ENCODE data around the gene MT2A.

MT2A gene

GRCh38 chr16:56636616-56637413 lies 28.4 kb downstream of the MT2A start:
- TF ChIP-seq CREB1 (IDR thresholded peaks at IDR 0.05; ENCODE audit: low read depth) = no peak
- TF ChIP-seq TCF12 (IDR thresholded peaks at IDR 0.05; ENCODE audit: low read depth) = no peak
- TF ChIP-seq RAD21 (IDR thresholded peaks at IDR 0.05; ENCODE audit: low read depth) = no peak

DNA sequence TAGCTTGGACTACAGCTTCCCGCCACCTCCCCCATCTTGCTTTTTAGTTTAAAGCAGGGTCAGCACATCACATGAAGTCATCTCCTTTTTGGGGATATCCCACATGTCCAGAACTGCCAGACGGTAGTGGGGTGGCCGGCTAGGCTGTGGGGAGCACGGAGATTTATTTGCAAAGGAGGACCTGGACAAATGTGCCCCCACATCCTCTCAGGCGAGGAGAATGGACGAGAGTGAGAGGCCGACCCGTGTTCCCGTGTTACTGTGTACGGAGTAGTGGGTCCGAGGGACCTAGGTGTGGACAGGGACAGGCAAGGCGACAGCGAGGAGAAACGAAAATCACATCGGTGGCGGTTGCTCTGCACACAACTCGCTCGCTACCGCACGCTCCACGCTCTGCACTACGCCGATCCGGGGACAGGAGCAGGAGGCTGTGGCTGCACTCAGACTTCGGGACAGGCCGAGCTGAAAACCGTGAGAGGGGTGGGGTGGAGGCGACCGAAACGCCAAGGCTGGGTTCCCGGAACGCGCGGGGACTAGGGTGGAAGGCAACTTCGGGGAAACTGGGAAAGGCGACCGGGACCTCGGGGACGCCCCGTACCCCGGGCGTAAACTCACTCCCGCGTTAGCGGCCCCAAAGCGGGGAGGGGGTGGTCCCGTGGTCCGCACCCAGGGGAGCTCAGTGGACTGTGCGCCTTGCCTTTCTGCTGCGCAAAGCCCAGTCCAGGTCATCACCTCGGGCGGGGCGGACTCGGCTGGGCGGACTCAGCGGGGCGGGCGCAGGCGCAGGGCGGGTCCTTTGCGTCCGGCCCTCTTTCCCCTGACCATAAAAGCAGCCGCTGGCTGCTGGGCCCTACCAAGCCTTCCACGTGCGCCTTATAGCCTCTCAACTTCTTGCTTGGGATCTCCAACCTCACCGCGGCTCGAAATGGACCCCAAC lies 29.7 kb downstream of the MT2A start, which contains the start of gene MT1A:
TSS of gene MT1A (plus strand) at position 853 of the 937 bp plus-strand sequence. CDS start at position 926, 73 bp downstream.
- TF ChIP-seq, protein P1, sequence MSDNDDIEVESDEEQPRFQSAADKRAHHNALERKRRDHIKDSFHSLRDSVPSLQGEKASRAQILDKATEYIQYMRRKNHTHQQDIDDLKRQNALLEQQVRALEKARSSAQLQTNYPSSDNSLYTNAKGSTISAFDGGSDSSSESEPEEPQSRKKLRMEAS (IDR thresholded peaks at IDR 0.05) = no peak
- no peak for TF ChIP-seq CREB1 (IDR thresholded peaks at IDR 0.05; ENCODE audit: low read depth)
- no peak for TF ChIP-seq YY1 (IDR thresholded peaks at IDR 0.05; ENCODE audit: low read depth)
- no peak for TF ChIP-seq TAF1 (IDR thresholded peaks at IDR 0.05; ENCODE audit: low read depth)
- no peak for TF ChIP-seq FOXM1 (IDR thresholded peaks at IDR 0.05; ENCODE audit: borderline replicate concordance, low read depth)
- TF ChIP-seq EGR1 (IDR thresholded peaks at IDR 0.05) = no peak
- no peak for TF ChIP-seq TEAD4 (IDR thresholded peaks at IDR 0.05)

DNA sequence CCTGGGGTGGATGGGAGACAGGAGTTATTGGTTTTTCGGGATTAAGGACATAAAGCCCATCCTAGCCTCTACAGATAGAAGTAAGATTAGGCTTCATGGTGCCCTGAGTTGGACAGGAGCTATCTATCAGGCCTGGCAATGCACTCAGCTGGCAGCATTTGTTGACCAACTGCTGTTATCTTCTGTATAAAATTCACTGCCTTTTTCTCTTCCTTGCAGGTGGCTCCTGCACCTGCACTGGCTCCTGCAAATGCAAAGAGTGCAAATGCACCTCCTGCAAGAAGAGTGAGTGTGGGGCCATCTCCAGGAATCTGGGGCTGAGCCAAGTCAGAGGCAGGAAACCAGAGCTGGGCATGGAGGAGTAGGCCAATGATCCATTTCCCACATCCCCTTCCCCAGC lies 30.7 kb downstream of the MT2A start:
- no peak for TF ChIP-seq CREB1 (IDR thresholded peaks at IDR 0.05; ENCODE audit: low read depth)
- no peak for TF ChIP-seq TCF12 (IDR thresholded peaks at IDR 0.05; ENCODE audit: low read depth)
- no peak for TF ChIP-seq TEAD4 (IDR thresholded peaks at IDR 0.05)
- TF ChIP-seq RAD21 (IDR thresholded peaks at IDR 0.05; ENCODE audit: low read depth) = no peak
- TF ChIP-seq FOXM1 (IDR thresholded peaks at IDR 0.05; ENCODE audit: borderline replicate concordance, low read depth) = no peak
- no peak for TF ChIP-seq CEBPB (IDR thresholded peaks at IDR 0.05)
- TF ChIP-seq TAF1 (IDR thresholded peaks at IDR 0.05; ENCODE audit: low read depth) = no peak
- no peak for TF ChIP-seq ZBTB7A (IDR thresholded peaks at IDR 0.05; ENCODE audit: low read depth)
- no peak for TF ChIP-seq EGR1 (IDR thresholded peaks at IDR 0.05)
- TF ChIP-seq EP300 (IDR thresholded peaks at IDR 0.05; ENCODE audit: borderline replicate concordance) = no peak
- no peak for TF ChIP-seq NFIC (IDR thresholded peaks at IDR 0.05)
- TF ChIP-seq, protein P1 (IDR thresholded peaks at IDR 0.05) = no peak
- TF ChIP-seq, protein P2, sequence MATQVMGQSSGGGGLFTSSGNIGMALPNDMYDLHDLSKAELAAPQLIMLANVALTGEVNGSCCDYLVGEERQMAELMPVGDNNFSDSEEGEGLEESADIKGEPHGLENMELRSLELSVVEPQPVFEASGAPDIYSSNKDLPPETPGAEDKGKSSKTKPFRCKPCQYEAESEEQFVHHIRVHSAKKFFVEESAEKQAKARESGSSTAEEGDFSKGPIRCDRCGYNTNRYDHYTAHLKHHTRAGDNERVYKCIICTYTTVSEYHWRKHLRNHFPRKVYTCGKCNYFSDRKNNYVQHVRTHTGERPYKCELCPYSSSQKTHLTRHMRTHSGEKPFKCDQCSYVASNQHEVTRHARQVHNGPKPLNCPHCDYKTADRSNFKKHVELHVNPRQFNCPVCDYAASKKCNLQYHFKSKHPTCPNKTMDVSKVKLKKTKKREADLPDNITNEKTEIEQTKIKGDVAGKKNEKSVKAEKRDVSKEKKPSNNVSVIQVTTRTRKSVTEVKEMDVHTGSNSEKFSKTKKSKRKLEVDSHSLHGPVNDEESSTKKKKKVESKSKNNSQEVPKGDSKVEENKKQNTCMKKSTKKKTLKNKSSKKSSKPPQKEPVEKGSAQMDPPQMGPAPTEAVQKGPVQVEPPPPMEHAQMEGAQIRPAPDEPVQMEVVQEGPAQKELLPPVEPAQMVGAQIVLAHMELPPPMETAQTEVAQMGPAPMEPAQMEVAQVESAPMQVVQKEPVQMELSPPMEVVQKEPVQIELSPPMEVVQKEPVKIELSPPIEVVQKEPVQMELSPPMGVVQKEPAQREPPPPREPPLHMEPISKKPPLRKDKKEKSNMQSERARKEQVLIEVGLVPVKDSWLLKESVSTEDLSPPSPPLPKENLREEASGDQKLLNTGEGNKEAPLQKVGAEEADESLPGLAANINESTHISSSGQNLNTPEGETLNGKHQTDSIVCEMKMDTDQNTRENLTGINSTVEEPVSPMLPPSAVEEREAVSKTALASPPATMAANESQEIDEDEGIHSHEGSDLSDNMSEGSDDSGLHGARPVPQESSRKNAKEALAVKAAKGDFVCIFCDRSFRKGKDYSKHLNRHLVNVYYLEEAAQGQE (IDR thresholded peaks at IDR 0.05; ENCODE audit: low read depth) = no peak
- TF ChIP-seq, protein P3, sequence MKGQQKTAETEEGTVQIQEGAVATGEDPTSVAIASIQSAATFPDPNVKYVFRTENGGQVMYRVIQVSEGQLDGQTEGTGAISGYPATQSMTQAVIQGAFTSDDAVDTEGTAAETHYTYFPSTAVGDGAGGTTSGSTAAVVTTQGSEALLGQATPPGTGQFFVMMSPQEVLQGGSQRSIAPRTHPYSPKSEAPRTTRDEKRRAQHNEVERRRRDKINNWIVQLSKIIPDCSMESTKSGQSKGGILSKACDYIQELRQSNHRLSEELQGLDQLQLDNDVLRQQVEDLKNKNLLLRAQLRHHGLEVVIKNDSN (IDR thresholded peaks at IDR 0.05) = no peak
- no peak for TF ChIP-seq YY1 (IDR thresholded peaks at IDR 0.05; ENCODE audit: low read depth)

DNA sequence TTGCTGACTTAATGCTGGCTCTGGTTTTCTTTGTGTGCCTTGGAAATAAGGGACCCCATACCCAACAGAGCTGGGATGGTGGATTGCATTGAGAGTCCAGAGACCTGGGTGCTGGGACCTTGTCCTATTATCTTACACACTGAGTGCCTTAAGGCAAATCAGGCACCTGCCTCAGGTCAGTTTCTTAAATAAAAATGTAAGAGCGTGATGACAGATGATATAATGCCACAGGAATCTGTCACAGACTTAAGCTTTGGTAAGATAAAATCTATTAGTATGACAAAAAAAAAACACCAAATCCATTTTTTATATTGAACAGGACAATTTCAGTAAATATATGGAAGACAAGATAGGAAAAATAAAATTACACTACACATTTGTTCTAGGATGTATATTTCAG lies 31.7 kb downstream of the MT2A start:
- TF ChIP-seq, protein P1 (IDR thresholded peaks at IDR 0.05) = no peak
- TF ChIP-seq RAD21 (IDR thresholded peaks at IDR 0.05; ENCODE audit: low read depth) = no peak
- no peak for TF ChIP-seq EP300 (IDR thresholded peaks at IDR 0.05; ENCODE audit: borderline replicate concordance)
- no peak for TF ChIP-seq TAF1 (IDR thresholded peaks at IDR 0.05; ENCODE audit: low read depth)
- TF ChIP-seq TEAD4 (IDR thresholded peaks at IDR 0.05) = no peak
- no peak for TF ChIP-seq CREB1 (IDR thresholded peaks at IDR 0.05; ENCODE audit: low read depth)
- no peak for TF ChIP-seq EGR1 (IDR thresholded peaks at IDR 0.05)
- TF ChIP-seq FOXM1 (IDR thresholded peaks at IDR 0.05; ENCODE audit: borderline replicate concordance, low read depth) = no peak
- no peak for TF ChIP-seq TCF12 (IDR thresholded peaks at IDR 0.05; ENCODE audit: low read depth)
- TF ChIP-seq ZBTB7A (IDR thresholded peaks at IDR 0.05; ENCODE audit: low read depth) = no peak
- TF ChIP-seq, protein P2 (IDR thresholded peaks at IDR 0.05; ENCODE audit: low read depth) = no peak
- TF ChIP-seq NFIC (IDR thresholded peaks at IDR 0.05) = no peak
- TF ChIP-seq YY1 (IDR thresholded peaks at IDR 0.05; ENCODE audit: low read depth) = no peak
- TF ChIP-seq, protein P3 (IDR thresholded peaks at IDR 0.05) = no peak
- no peak for TF ChIP-seq CEBPB (IDR thresholded peaks at IDR 0.05)

GRCh38 chr16:56641166-56641565 lies 32.8 kb downstream of the MT2A start:
- TF ChIP-seq ZBTB7A (IDR thresholded peaks at IDR 0.05; ENCODE audit: low read depth) = no peak
